Left ventricle myocardium superior (tissue), 1 donor: ENCODE data around the gene NR1H2. TPM values are rescaled to one million over a fixed set of nuclear protein-coding genes. Genes with fewer than 3 reads are reported as not detected.
"Not testable (repeated sequence)": the region's sequence is repeated elsewhere in the genome, so short reads cannot be mapped to it uniquely, and the experiment has no call there.

ENCODE experiments used
- ATAC-seq: fragments of 200-7000 bp; cut with Tn5 transposase; one replicate; pipeline ENCODE4 v1.9.1; 2020; ENCODE audit warnings: mild to moderate bottlenecking, moderate library complexity
- DNase-seq: peaks from one replicate; pipeline ENCODE4 v3.0.0-alpha.2; 2020
- intact Hi-C: fragments of 100-400 bp; cut with micrococcal nuclease; formaldehyde crosslinking; loops from one replicate; pipeline ENCODE4 v1.11.0; 2022
- long read RNA-seq: library from polyadenylated mRNA; unstranded; transcript quantifications from one replicate; pipeline ENCODE4 v2.0.0, GENCODE V29; 2021
- total RNA-seq: library from RNA; stranded (reverse); fragmentation: NEBNext Ultra II Directional; extraction: Animal tissue kit (Norgen Biotek cat#: 25700); gene quantifications from one replicate; pipeline ENCODE4 v1.2.1, GENCODE V29; 2021
- donor health status: DM: no; HTN: yes; CAD: no; lungs with severe emphysema.

The NR1H2 gene
- total RNA-seq: 76.5 TPM
- long read RNA-seq, transcript NR1H2-211 (10 exons, 1,830 nt): minor isoform, 8 of 266 reads
- long read RNA-seq, transcript NR1H2-201 (10 exons, 1,998 nt): major isoform, 186 of 266 reads
- long read RNA-seq, partial matches to known transcripts: 52 of 266 reads
- long read RNA-seq, other reads (novel, unspliced or antisense): 19 of 266 reads

DNA sequence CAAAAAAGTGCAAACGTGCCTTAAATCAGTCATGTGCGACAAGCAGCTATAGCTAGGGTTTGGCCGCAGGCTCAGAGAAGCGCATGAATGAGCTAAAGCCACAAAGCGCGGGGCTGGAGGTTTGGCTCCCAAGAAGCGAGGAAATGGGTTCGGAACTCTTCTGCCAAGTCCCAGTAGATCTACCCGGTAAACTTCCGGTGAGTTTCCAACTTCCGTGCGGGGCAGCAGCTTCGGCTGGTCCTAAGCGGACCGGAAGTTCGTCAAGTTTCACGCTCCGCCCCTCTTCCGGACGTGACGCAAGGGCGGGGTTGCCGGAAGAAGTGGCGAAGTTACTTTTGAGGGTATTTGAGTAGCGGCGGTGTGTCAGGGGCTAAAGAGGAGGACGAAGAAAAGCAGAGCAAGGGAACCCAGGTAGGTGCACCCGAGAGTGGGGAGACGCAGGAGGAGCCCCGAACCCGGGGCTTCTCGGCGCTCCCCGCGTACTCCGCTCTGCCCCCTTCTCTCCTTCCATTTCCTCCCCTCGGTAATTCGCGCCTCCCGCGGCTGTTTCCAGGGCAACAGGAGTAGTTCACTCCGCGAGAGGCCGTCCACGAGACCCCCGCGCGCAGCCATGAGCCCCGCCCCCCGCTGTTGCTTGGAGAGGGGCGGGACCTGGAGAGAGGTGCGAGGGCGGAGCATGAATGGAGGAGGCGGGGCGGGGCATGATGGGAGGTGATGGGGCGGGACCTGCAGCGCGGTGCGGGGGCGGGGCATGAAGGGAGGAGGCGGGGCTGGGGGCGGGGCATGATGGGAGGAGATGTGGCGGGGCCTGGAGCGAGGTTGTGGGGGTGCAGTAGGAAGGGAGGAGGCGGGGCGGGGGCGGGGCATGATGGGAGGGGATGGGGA is at the start of gene NR1H2:
TSS of gene NR1H2 (plus strand) at position 292 of the 885 bp plus-strand sequence. CDS start 1,149 bp downstream, outside the sequence.
- ATAC-seq (peak; percentile 94), DNase-seq (peak; percentile 96)
- intact Hi-C loops: no loop called here

DNA sequence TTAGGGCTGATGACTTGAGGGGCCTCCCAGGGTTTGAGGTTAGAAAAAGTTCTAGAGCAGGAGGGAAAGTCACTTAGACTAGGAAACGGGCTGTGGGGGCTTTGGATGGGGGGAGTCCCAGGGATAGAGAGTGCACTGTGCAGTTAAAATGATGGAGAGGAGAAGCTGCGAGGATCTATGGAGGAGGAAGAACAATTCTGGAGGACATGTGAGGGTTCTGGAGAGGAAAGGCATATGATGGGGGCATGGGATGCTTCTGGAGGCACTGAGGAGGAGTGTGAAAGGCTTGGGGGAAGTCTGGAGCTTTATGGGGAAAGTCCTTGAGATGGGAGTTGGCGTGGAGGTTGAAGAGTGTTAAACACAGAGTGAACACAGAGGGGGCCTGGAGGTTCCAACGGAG is 49.2 kb upstream of the NR1H2 start:
- intact Hi-C loops: no loop called here
- DNase-seq: no peak

DNA sequence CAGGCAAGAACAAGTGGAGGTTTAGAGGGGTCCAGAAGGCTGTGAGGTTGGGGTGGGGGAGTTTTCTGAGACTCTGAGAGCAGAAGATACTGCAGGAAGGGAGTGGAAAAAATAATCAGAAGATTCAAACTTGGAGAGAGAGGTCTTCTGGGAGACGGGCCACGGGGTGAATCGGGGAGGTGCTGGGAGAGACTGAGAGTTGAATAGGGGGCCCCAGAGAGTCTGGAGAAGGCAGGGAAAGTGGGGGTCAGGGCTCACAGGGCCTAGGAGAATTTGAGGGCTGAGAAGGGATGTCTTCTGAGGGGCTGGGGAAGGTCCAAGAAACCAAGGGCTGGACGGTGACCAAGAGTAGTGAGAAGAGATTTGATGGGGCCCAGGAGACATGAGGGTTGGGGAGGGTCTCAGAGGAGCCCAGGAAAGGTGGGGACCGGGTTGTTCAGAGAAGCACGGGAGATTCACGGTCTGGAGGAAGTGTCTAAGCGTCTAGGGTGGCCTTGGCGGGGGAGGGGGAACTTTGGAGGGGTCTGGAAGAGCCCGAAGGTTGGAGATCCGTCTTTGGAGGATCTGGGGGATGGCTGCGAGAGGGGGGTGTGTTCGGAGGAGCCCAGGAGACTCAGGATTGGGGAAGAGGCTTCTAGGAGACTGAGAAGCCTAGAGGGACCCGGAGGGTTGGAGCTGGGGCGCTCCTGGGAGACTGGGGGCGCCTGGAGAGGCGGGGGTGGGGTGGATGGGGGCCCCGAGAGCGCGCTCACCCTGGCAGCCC is 48.6 kb upstream of the NR1H2 start:
- DNase-seq (no peak), ATAC-seq (no peak)
- intact Hi-C loops: no loop called here

More for the DNA sequence above, 49.2 kb upstream of the NR1H2 start:
- no peak for ATAC-seq

DNA sequence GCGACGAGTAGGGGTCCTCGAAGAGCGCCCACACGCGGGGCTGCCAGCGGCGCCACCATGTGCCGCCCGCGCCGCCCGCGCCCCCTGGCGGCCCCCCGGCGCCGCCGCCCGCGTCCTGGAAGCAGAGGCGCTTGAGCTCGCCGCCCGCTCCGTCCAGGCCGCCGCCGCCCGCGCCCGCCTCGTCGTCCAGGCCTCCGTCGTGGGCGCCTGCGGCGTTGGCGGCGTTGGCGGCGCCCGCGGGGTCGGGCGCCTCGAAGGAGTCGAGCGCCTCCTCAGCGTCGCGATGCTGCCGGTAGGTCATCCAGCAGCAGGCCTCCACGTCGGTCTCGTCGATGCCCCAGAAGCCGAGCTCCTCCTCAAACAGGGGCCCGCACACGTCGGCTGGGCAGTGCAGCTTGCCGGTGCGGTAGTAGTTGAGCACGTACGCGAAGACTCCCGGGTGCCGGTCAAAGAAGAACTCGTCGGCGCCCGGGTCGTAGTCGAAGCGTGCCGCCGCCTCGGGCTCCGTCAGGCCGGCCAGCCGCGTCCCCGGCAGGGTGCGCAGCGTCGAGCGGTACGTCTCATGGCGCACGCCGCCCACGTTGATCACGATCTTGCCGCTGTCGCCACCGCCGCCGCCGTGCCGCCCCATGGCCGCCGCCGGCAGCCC is 47.9 kb upstream of the NR1H2 start:
- ATAC-seq (no peak), DNase-seq (no peak)
- intact Hi-C loops: no loop called here

DNA sequence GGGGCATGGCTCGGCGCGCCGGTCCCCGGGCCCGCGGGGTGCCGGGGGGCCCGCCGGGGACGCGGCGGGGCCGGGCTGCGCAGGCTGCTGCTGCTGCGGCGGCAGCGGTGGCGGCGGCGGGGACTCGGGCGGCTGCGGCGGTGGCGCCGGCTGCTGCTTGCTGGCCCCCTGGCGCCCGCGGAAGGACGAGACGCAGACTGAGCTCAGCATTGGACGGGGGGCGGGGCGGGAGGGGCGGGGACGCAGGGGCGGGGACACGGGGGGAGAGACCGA is 47.4 kb upstream of the NR1H2 start:
- DNase-seq (no peak), ATAC-seq (no peak)
- intact Hi-C loops: no loop called here

DNA sequence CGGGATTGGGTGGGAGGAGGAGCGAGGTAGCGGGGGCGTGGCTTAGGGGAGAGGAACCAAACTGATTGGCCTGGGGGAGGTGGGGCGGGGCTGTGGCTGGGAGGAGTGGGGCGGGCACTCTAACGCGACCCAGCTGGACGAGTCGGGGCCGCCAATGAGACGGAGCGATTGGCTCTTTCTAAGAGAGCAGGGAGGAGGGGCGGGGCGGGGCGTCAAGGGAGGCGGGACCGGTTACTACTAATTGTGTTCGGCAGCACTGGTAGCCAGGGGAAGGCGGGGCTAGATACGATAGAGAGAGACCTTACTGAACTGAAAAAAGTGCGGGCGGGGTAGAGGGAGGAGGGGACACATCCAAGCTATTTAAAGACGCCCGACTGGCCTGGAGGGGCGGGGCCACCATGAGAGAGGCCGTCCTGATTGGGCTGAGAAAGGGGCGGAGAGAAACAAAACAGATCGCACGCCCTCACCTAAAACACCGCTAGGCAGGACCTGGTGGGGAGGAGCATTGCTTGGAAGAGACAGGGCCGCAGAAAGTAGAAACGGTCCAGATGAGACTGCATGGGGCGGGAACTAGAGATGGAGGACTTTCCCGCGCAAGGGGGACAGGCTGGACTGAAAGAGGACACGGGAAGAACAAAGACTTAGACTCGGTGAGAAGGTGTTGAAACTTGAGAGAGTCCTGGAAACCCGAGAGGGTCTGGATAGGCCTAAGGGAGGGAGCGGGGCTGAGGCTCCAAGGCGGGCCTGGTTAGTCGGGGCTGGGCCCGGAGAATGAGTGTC is 46.9 kb upstream of the NR1H2 start, which contains the start of gene KCNC3:
TSS of gene KCNC3 (minus strand) at position 232 of the 780 bp plus-strand sequence. CDS start 295 bp downstream, outside the sequence.
- intact Hi-C loops: no loop called here
- peak; percentile 79 for ATAC-seq
- peak; percentile 99 for DNase-seq

DNA sequence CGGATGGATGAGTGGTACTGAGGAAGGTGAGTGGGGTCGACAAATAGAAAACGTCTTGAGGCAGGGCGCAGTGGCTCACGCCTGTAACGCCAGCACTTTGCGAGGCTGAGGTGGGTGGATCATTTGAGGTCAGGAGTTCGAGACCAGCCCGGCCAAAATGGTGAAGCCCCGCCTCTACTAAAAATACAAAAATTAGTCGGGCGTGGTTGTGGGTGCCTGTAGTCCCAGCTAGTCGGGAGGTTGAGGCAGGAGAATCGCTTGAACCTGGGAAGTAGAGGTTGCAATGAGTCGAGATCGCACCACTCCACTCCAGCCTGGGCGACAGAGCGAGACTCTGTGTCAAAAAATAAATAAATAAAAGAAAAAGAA is 46.3 kb upstream of the NR1H2 start:
- intact Hi-C loops, DNase-seq, ATAC-seq: not testable (repeated sequence)

DNA sequence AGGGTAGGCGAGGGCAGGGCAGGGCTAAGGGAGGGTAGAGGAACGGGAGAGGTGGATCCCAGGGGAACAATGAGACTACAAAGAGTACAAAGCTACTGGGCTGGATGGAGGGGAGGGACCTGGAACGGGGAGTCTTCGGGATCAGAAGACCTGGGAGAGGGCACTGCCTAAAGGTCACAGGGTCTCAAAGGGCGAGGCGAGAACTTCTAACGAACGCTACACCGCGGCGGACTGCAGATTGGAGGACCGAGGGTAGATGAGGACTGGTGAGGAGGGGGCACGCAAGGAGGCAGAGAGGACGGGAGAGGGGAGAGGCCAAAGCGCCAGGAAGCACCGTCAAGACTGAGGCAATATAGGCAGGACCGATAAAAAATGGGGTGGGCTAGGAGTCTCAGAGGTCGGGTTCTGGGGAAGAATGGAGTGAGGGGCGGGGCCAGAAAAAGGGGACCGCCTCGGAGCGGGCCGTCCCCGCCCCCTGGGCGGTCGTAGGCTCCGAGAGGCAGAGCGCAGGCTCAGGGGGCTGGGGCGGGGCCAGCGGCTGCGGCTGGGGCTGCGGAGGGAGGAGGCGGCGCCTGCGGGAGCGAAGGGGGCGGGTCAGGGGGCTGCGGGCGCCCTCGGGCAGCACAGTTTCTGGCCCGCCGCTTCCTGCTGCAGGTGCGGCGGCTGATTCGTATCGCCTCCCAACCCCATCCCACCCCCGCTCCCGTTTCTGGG is 45.7 kb upstream of the NR1H2 start:
- ATAC-seq (peak; percentile 62), DNase-seq (peak; percentile 92)
- intact Hi-C loops: no loop called here

DNA sequence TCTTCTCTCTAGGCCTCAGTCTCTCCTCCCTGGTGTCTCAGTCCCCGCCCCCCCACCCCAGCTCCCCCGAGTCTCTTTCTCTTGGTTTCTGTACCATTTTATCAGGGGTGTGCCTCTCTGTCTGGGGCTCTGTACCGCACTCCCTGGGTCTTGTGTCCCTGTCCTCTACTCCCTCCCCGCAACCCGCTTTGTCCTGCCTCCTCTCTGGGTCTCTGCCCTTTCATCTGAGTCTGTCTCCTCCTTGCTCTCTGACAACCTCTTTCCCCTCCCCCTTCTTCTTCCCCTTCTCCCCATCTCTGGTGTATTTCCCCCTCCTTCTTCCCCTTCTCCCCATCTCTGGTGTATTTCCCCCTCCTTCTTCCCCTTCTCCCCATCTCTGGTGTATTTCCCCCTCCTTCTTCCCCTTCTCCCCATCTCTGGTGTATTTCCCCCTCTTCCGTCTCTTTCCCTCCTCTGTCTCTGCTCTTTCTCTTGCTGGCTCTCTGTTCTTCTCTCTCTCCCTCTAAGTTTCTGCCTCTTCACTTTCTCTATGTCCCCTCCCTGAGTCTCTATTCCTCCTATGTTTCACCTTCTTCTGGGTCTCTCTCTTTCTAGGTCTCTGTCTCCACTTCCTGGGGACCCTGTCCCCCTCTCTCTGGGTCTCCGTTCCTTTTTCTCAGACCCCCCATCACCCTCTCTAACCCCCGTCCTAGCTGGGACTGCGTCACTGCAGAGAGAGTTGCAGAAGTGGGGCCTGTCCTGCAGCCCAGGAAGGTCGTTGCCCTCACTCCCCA is 44.9 kb upstream of the NR1H2 start:
- no peak for DNase-seq
- no peak for ATAC-seq
- intact Hi-C loops: no loop called here

DNA sequence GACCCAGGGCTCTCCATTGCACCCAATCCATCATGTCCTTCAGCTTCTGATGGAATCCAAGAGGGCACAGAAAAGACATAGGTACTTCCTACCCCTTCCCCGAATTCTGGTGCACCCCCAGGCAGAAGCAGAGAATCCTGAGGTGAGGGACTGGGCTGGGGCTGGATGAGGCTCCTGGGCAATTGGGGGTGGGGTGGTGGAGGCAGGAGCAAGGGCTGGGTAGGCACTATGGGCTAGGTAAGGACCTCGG is 44.3 kb upstream of the NR1H2 start:
- intact Hi-C loops: no loop called here
- no peak for DNase-seq

DNA sequence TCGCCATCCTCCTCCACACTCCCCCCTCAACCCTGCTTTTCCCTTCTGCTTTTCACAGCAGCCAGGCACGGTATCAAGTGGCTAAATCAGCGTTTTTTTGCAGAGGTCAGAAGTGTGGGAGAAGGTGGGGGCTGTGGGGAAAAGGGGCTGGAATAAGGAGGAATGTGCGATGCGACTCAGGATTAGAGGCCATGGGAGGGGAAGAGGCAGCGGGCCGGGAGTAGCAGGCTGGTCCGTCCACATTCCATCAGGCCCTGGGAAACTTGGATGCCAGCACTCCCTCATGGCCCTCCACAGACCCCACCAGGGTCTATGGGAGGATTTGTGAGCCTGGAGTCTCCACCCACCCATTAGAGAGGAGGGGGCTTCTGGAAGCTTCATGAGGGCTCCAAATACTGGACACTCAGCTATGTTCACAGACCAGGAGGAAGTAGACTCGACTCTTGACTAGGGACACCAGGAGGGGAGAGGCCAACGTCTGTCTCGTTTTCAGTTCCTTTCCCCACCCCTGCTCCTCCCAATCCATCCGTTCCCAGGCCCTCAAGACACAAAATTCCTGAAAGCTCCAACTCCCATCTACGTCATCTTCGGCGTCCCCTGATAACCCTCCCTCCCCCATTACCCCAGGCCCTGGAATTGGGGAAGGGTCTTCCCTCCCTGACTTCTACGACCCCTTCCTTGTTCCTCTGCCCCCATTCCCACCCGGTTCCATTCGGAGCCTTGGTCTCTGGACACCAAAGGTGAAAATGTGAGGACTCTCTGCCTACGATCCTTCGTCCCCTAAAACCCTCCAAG is 43.8 kb upstream of the NR1H2 start:
- intact Hi-C loops: no loop called here
- no peak for DNase-seq
- ATAC-seq: no peak

More for the DNA sequence above, 44.3 kb upstream of the NR1H2 start:
- ATAC-seq: no peak

DNA sequence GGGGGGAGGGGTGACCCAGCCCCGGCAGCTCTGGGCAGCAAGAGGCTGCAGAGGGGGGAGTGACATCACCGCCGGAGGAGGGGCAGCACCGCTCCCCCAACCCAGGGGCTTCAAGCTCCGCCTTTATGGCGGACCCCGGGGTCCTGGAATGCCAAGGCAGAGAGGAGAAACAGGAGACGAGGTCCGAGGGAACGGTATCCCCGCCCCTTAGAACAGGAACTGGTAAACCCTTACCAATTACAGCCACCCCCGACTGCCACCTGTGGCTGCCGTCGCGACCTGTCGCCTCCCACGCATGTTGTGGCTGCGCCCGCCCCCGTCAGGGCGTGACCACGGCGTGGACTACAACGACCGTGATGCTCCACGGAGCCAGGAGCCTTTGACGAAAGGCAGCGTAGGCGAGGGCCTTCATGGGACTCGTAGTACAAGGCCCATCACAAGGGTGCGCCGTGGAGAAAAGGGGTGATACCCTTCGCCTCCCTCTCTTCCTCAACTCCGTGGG is 43.0 kb upstream of the NR1H2 start:
- intact Hi-C loops: no loop called here
- DNase-seq (peak; percentile 93), ATAC-seq (peak; percentile 62)

DNA sequence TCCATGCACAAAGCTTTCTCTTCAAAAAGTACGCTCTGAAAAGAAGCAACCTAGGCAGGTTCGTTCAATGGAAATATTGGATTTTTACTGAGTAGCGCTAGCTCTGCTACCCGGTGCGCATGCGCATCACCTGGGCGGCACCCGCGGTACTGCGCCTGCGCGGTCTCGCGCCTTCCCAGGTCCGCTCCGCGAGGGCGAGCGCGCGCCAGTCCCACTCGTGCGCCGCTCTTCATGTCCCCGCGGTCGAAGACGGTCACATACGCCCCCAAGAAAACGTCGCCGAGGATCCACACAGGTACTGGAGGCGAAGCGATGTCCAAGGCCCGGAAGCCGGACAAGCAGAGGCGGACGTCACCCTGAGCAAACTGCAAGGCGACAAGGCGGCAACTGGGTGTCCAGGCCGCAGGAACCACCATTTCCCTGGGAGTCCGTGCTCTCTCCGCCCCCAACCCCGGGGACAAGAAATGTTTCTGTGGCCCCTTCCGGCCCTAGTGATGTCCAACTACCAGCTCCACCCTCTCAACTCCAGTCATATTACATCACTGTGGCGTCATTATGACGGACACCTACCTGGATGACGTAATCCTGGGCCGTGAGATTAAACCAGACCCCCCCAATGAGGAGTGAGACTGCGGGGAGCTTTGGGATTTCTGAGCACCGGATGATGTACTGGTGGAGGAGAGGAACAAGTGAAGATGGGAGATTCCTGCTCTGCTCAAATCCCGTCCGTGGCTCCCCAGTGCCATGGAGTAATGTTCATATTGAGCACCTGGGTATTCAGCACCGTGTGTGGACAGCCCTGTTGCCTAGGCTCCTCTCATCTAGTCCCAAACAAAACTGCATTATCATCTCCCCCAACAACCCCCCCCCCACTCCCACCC is 42.3 kb upstream of the NR1H2 start:
- intact Hi-C loops: no loop called here
- DNase-seq (peak; percentile 91), ATAC-seq (peak; percentile 29)

DNA sequence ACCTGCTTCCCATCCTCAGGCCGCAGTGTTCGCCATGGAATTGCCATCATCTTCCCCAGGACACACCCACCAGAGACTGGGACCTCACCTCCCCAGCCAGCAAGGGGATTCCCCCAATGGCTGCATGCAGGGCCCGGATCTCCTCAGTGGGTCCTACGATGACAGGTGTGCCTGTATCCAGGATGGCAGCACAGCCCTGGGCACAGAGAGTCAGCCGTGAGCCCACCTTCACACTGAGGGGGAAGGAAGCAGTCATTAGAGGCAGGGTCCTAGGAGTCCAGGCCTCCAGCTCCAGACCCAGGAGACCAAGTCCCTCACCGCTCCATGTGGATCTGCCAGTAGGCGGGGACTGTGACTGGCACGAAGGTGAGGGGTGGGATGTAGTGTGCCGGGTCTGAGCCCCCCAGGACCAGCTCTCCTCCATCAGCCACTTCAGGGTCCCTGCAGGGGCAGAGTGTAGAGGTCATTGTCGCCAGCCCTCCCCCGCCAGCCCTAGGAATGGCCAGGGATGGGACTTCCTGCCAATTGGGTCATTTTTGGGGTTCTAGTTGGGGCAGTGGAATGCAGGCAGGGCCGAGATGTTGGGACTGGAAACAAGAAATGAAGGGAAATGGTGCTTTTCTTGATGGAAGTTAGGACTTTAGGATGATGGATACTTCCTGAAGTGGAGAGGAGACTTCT is 41.4 kb upstream of the NR1H2 start:
- no peak for ATAC-seq
- intact Hi-C loops: no loop called here
- no peak for DNase-seq

DNA sequence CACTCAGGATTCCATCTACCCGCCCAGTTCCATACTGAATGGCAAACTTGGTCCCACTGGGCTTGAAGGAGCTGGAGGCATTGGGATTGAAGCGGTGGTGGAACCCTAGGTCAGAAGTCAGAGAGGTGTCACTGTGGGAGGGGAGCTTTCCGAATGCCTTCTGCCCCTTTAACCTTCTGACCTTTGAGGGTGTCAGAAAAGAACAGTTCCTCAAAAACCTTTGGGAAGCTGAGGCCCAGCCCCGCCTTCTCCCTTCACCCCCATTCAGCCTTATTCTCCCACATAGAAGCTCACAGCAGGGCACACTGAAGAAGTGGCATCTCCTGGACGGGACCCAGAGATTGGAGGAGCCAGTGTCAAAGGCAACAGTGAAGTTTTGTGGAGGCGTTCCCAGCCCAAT is 39.2 kb upstream of the NR1H2 start:
- intact Hi-C loops, DNase-seq, ATAC-seq: not testable (repeated sequence)
